Measurements from ENCODE around the gene ZNF45. TPM values are rescaled to one million over a fixed set of nuclear protein-coding genes. Genes with fewer than 3 reads are reported as not detected.
A peak's percentile ranks its signal among the peaks of the same experiment; 100 is the strongest.

The ZNF45 gene
- total and polyA plus RNA-seq, 2 of the 13 experiments (the other 11 are each of a cell fraction or from before 2014, with no cell fraction given) = 2.4 to 11.3 TPM

GRCh38 chr19:43960411-43960810, 25.3 kb upstream of the ZNF45 start:
- ChIA-PET CTCF (ENCODE audit: low intra/inter-chr PET ratio, low total read pairs) (no interaction called here), POLR2A (no interaction called here)
- Histone ChIP-seq H3K4me1 (ENCODE audit: insufficient read depth, low read length) (peaks cover 12% of the 10 kb centered on the region), H3K36me3 (replicated peaks in 1 of 2; ENCODE audit: control insufficient read depth in 1 of 2, insufficient read depth in 2 of 2, low read length in 2 of 2) (peaks cover 0 to 3% of the 10 kb centered on the region in 2 experiments; a peak in 3 of 5 replicates), H3K79me2 (ENCODE audit: insufficient read depth, low read length) (no peaks in the 10 kb centered on the region), H3K27ac (ENCODE audit: extremely low read length, insufficient read depth, low read length) (no peak overlapping the region), H3K27me3 (ENCODE audit: control insufficient read depth in 1 of 2, insufficient read depth in 2 of 2, low read length in 2 of 2) (no peaks in the 10 kb centered on the region), H2AFZ (ENCODE audit: low read length) (no peak overlapping the region), H4K20me1 (ENCODE audit: insufficient read depth, low read length) (no peaks in the 10 kb centered on the region), H3K4me2 (ENCODE audit: low read depth, low read length) (no peak overlapping the region), H3K9me3 (ENCODE audit: low read length) (peaks cover 53% of the 10 kb centered on the region), H3K4me3 (replicated peaks in 1 of 3; ENCODE audit: insufficient read depth in 1 of 3, low read depth in 2 of 3, low read length in 3 of 3) (no peak overlapping the region), H3K9ac (ENCODE audit: insufficient read depth, low read depth, low read length) (no peak overlapping the region)
- intact Hi-C loops (cut with micrococcal nuclease; ENCODE audit: unreplicated experiment) (no loop called here), in situ Hi-C loops (cut with HindIII; ENCODE audit: extremely low pct_ligation_motif_present, low pct_unique_long_range_greater_than_20kb) (no loop called here)
- ATAC-seq = no peak
- no TSS peak for BruUV-seq (replicated peaks)
- no peak for FAIRE-seq
- 66% methylated on average over 3 of the region's 4 CpGs for WGBS (ENCODE audit: low lambda C conversion rate)
- no peak for DNase-seq (ENCODE audit: low spot score)
- TF ChIP-seq FOXK2 (IDR thresholded peaks at IDR 0.05) (no peak), ZNF513 (CRISPR knock-in tag; conservative IDR thresholded peaks at IDR 0.05) (no peak)

GRCh38 chr19:43957891-43958290, 22.8 kb upstream of the ZNF45 start:
- Histone ChIP-seq H3K9me3 (ENCODE audit: low read length) (peaks cover 35% of the 10 kb centered on the region), H4K20me1 (ENCODE audit: insufficient read depth, low read length) (no peaks in the 10 kb centered on the region), H3K9ac (ENCODE audit: insufficient read depth, low read depth, low read length) (no peak overlapping the region), H3K36me3 (replicated peaks in 1 of 2; ENCODE audit: control insufficient read depth in 1 of 2, insufficient read depth in 2 of 2, low read length in 2 of 2) (no peaks in the 10 kb centered on the region; a peak in 1 of 5 replicates), H2AFZ (ENCODE audit: low read length) (no peak overlapping the region), H3K4me1 (ENCODE audit: insufficient read depth, low read length) (peaks cover 12% of the 10 kb centered on the region), H3K27me3 (ENCODE audit: control insufficient read depth in 1 of 2, insufficient read depth in 2 of 2, low read length in 2 of 2) (no peaks in the 10 kb centered on the region), H3K4me3 (replicated peaks in 1 of 3; ENCODE audit: insufficient read depth in 1 of 3, low read depth in 2 of 3, low read length in 3 of 3) (no peak overlapping the region), H3K27ac (ENCODE audit: extremely low read length, insufficient read depth, low read length) (no peak overlapping the region), H3K4me2 (ENCODE audit: low read depth, low read length) (no peak overlapping the region), H3K79me2 (ENCODE audit: insufficient read depth, low read length) (no peaks in the 10 kb centered on the region)
- 80% methylated on average over 3 of the region's 3 CpGs for WGBS (ENCODE audit: low lambda C conversion rate)
- in situ Hi-C loops (cut with HindIII; ENCODE audit: extremely low pct_ligation_motif_present, low pct_unique_long_range_greater_than_20kb) (no loop called here), intact Hi-C loops (cut with micrococcal nuclease; ENCODE audit: unreplicated experiment) (loop anchor here (10.0 kb wide), 1 partner anchor 117 kb away; the partner anchor contains the start of gene ZNF284)
- DNase-seq (ENCODE audit: low spot score) (peak; percentile 59), ATAC-seq (peak; percentile 35; the same call in 1 of the 3 replicates), FAIRE-seq (peak; percentile 51)
- ChIA-PET POLR2A (no interaction called here), CTCF (ENCODE audit: low intra/inter-chr PET ratio, low total read pairs) (no interaction called here)
- no TSS peak for BruUV-seq (replicated peaks)
- TF ChIP-seq CEBPB (IDR thresholded peaks at IDR 0.05; ENCODE audit: borderline replicate concordance, low read depth, low read length) (peak; percentile 95), IRX3 (CRISPR knock-in tag; IDR thresholded peaks at IDR 0.05; ENCODE audit: borderline replicate concordance, low read depth) (no peak), FOXP4 (CRISPR knock-in tag; IDR thresholded peaks at IDR 0.05) (0 out of 2 replicates have a peak, but pooled peaks have one; percentile 26), FOXA3 (CRISPR knock-in tag; IDR thresholded peaks at IDR 0.05) (peak; percentile 56), ZNF605 (CRISPR knock-in tag; IDR thresholded peaks at IDR 0.05) (no peak), AGO1 (IDR thresholded peaks at IDR 0.05; ENCODE audit: low read depth, low read length, poor library complexity, severe bottlenecking) (no peak), THAP11 (CRISPR knock-in tag; IDR thresholded peaks at IDR 0.05) (peak; percentile 76), ZNF724P (CRISPR knock-in tag; IDR thresholded peaks at IDR 0.05; ENCODE audit: borderline replicate concordance) (no peak), ZNF784 (CRISPR knock-in tag; IDR thresholded peaks at IDR 0.05; ENCODE audit: borderline replicate concordance) (no peak), E2F5 (CRISPR knock-in tag; conservative IDR thresholded peaks at IDR 0.05) (no peak), SOX6 (IDR thresholded peaks at IDR 0.05) (no peak), SOX6 (CRISPR knock-in tag; IDR thresholded peaks at IDR 0.05) (peak; percentile 39; the same call in 1 of the 2 replicates)
